Measurements from ENCODE around the gene CDH24. TPM values are rescaled to one million over a fixed set of nuclear protein-coding genes. Genes with fewer than 3 reads are reported as not detected.
A peak's percentile ranks its signal among the peaks of the same experiment; 100 is the strongest.

Gene CDH24
- total and polyA plus RNA-seq, 2 of the 8 experiments (the other 6 are each of a cell fraction or from before 2014, with no cell fraction given), result 18.1 to 27.6 TPM

DNA sequence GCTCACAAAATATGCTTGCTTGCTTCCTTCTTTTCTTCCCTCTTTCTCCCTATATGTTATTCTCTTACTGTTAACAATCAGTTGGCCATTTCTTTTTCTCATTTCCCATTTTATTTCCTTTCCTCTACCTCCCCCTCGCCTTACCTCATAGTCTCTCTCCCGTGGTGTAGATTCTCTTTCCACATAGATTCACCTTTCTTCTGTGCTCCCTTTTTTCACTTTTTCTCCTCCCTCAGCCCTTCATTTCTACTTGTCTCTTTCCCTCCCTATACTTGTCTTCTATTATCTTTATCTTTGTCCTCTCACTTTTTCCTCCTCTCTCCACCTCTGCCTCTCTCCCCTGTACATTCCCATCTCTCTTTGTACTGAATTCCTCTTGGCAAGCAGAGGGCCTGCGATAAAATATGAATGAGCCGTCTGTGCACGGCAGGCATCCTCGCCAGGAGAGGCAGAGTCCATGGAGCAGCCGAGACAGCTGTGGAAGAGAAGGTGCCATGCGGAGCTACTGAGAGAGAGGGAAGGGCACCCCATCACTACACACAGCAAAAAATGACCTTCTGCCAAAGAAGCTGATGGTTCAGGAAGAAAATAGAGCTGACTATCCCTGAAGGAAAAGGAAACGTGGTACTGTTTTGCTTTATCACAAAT lies 59.5 kb downstream of the CDH24 start:
- Histone ChIP-seq H4K8ac (ENCODE audit: extremely low read depth, insufficient read depth, low read length) (peak overlapping the region; percentile 65; the same call in 1 of the 2 replicates), H2BK12ac (ENCODE audit: low read depth, low read length) (no peak overlapping the region), H3K4me1 (replicated peaks in 1 of 4; ENCODE audit: control insufficient read depth in 3 of 4, insufficient read depth in 4 of 4, low read length in 3 of 4) (peaks cover 0 to 5% (median 2%) of the 10 kb centered on the region in 4 experiments; a peak in 2 of 7 replicates), H3K4me2 (ENCODE audit: insufficient read depth in 1 of 2, low read depth in 2 of 2, low read length in 2 of 2) (no peak overlapping the region), H3K9ac (replicated peaks in 1 of 4; ENCODE audit: extremely low read depth in 1 of 4, low read depth in 3 of 4, low read length in 3 of 4) (no peak overlapping the region; a peak in 1 of 7 replicates), H3K14ac (ENCODE audit: insufficient read length) (no peak overlapping the region), H3K18ac (ENCODE audit: extremely low read depth, low read length) (no peak overlapping the region), H3K4me3 (ENCODE audit: extremely low read depth in 1 of 4, insufficient read depth in 2 of 4, low read depth in 3 of 4, low read length in 4 of 4) (no peak overlapping the region), H2AK5ac (ENCODE audit: low read depth, low read length) (no peak overlapping the region), H4K91ac (replicated peaks; ENCODE audit: insufficient read length, low read length) (no peak overlapping the region), H3K4ac (replicated peaks; ENCODE audit: insufficient read length, low read depth, low read length) (no peak overlapping the region), H4K20me1 (replicated peaks in 1 of 2; ENCODE audit: control insufficient read depth in 1 of 2, insufficient read depth in 2 of 2, low read length in 2 of 2) (no peaks in the 10 kb centered on the region), H2BK15ac (ENCODE audit: low read length) (no peak overlapping the region), H2BK20ac (ENCODE audit: low read length) (no peak overlapping the region), H2AFZ (ENCODE audit: low read length) (no peak overlapping the region), H3K27ac (ENCODE audit: low read depth, low read length) (no peak overlapping the region), H2BK5ac (ENCODE audit: low read depth, low read length) (no peak overlapping the region), H3K27me3 (replicated peaks in 1 of 4; ENCODE audit: control insufficient read depth in 3 of 4, extremely low read depth in 1 of 4, insufficient read depth in 3 of 4, low read length in 3 of 4) (no peaks in the 10 kb centered on the region), H4K5ac (ENCODE audit: insufficient read length, low read depth, low read length) (no peak overlapping the region), H3K36me3 (ENCODE audit: control insufficient read depth in 2 of 4, insufficient read depth in 4 of 4, low read length in 3 of 4) (no peaks in the 10 kb centered on the region), H3K79me1 (ENCODE audit: low read depth, low read length) (no peaks in the 10 kb centered on the region; the same call in 1 of the 2 replicates), H3K9me3 (ENCODE audit: insufficient read depth in 2 of 2, low read depth in 1 of 2, low read length in 1 of 2) (no peaks in the 10 kb centered on the region), H3K23ac (ENCODE audit: insufficient read length) (no peak overlapping the region), H3K56ac (replicated peaks; ENCODE audit: insufficient read length, low read depth, low read length) (no peak overlapping the region), H2BK120ac (replicated peaks; ENCODE audit: low read depth, low read length) (no peak overlapping the region), H3K79me2 (ENCODE audit: control insufficient read depth in 1 of 2, insufficient read depth in 2 of 2, low read length in 2 of 2) (no peaks in the 10 kb centered on the region), H3K23me2 (ENCODE audit: low read depth, low read length) (no peaks in the 10 kb centered on the region; the same call in 1 of the 2 replicates)
- WGBS, 2 experiments (ENCODE audit: extremely low coverage in 1 of 2, insufficient coverage in 1 of 2, insufficient read length in 1 of 2, insufficient replicate concordance in 2 of 2, low coverage in 1 of 2, low lambda C conversion rate in 2 of 2, missing lambda C conversion rate in 1 of 2), result 87 to 100% methylated on average over 1 to 9 of the region's 9 CpGs
- ChIA-PET CTCF (ENCODE audit: partially characterized antibody) (interaction anchor here (0.8 to 23.0 kb wide), 10 partner anchors 10 to 80 kb away, joined by 3 to 785 read pairs (median 23); partner anchors contain the start of genes AJUBA, CDH24 and PSMB11), POLR2A (ENCODE audit: partially characterized antibody) (interaction anchor here (0.9 to 12.2 kb wide), 4 partner anchors 10 to 78 kb away, joined by 3 to 133 read pairs (median 36); partner anchors contain the start of genes AJUBA and RBM23)
- DNase-seq (ENCODE audit: low read depth in 1 of 2, low spot score in 2 of 2), result no peak
- FAIRE-seq, result no peak
- TF ChIP-seq TAF1 (IDR thresholded peaks at IDR 0.05; ENCODE audit: low read depth, low read length) (no peak), HDAC6 (IDR thresholded peaks at IDR 0.05; ENCODE audit: low read depth, low read length) (no peak), KDM5A (IDR thresholded peaks at IDR 0.05; ENCODE audit: low read length) (no peak), POLR2AphosphoS5 (IDR thresholded peaks at IDR 0.05; ENCODE audit: low read depth, low read length) (no peak), ATF3 (IDR thresholded peaks at IDR 0.05; ENCODE audit: insufficient read depth, low read depth, low read length) (no peak), SRF (IDR thresholded peaks at IDR 0.05; ENCODE audit: low read depth, low read length) (no peak), GTF2F1 (IDR thresholded peaks at IDR 0.05; ENCODE audit: borderline replicate concordance, low read depth, low read length) (no peak), KDM1A (IDR thresholded peaks at IDR 0.05; ENCODE audit: borderline replicate concordance, low read length) (no peak), SIN3A (conservative IDR thresholded peaks at IDR 0.05 in 1 of 2, IDR thresholded peaks at IDR 0.05 in 1 of 2; ENCODE audit: low read depth in 1 of 2, low read length in 2 of 2) (no peak), EGR1 (IDR thresholded peaks at IDR 0.05; ENCODE audit: borderline replicate concordance, low read depth, low read length) (no peak), CREB1 (IDR thresholded peaks at IDR 0.05) (no peak), CBX5 (IDR thresholded peaks at IDR 0.05; ENCODE audit: low read depth, low read length) (no peak), BACH1 (IDR thresholded peaks at IDR 0.05; ENCODE audit: low read length) (no peak)

Data from H1 (cell line).